ENCODE measurements around the gene RNF157.

Gene RNF157

DNA sequence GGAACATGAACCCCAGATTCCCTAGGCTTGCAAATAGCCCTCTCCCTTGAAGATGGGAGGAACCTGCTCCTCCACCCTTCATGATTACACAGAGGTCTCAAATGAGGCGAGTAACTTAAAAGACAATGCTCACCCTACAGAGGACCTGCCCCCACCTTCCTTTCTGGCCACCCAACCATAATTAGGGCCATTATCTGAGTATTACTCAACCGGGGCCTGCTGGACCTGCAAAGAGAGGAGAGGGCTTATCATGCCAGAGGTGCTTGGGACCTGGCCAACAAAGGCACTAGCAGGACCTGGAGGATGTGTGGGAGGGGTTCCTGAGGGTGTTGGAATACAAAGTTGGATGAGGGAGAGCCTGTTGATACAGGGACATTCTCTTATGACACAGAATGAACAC lies 42.4 kb downstream of the RNF157 start:
- CTCF ChIA-PET, result interaction anchor here (0.7 to 1.3 kb wide), 5 partner anchors 8 to 192 kb away, joined by 3 to 5 read pairs (median 4); no protein-coding TSS in a partner anchor
- H3K9me3 ChIP-seq (ENCODE audit: control insufficient read depth, insufficient read depth, low read depth, low read length), result no peaks in the 10 kb centered on the region
- no peak overlapping the region for H3K4me3 ChIP-seq (ENCODE audit: low read depth, low read length)
- H3K36me3 ChIP-seq (ENCODE audit: control insufficient read depth in 2 of 2, insufficient read depth in 1 of 2, low read length in 2 of 2), result peaks cover 4 to 11% of the 10 kb centered on the region in 2 experiments; a peak in 1 of 3 replicates
- H3K27ac ChIP-seq (ENCODE audit: extremely low read depth, low read depth, low read length), result no peak overlapping the region
- peaks cover 5% of the 10 kb centered on the region for H3K4me1 ChIP-seq (ENCODE audit: control insufficient read depth, insufficient read depth, low read length)
- POLR2A ChIA-PET, result interaction anchor here (0.6 kb wide), 1 partner anchor 133 kb away, joined by 6 read pairs; no protein-coding TSS in a partner anchor
- TF ChIP-seq SCRT2 (tag by site-specific recombination; IDR thresholded peaks at IDR 0.05) (peak; percentile 37; the same call in 1 of the 2 replicates), ZNF610 (tag by site-specific recombination; IDR thresholded peaks at IDR 0.05; ENCODE audit: borderline replicate concordance) (no peak), ELK4 (IDR thresholded peaks at IDR 0.05; ENCODE audit: borderline replicate concordance, low read depth, low read length) (no peak), KLF17 (tag by site-specific recombination; IDR thresholded peaks at IDR 0.05) (0 out of 2 replicates have a peak, but pooled peaks have one; percentile 34), ZFHX2 (tag by site-specific recombination; conservative IDR thresholded peaks at IDR 0.05) (peak; percentile 83), ZNF558 (tag by site-specific recombination; IDR thresholded peaks at IDR 0.05) (no peak), EGR2 (tag by site-specific recombination; IDR thresholded peaks at IDR 0.05; ENCODE audit: low read depth) (peak; percentile 69)

- Histone ChIP-seq H3K36me3 (ENCODE audit: control insufficient read depth in 2 of 2, insufficient read depth in 1 of 2, low read length in 2 of 2) (peaks cover 4 to 11% of the 10 kb centered on the region in 2 experiments; a peak in 1 of 3 replicates), H3K27ac (ENCODE audit: extremely low read depth, low read depth, low read length) (no peak overlapping the region), H3K4me3 (ENCODE audit: low read depth, low read length) (no peak overlapping the region), H3K9me3 (ENCODE audit: control insufficient read depth, insufficient read depth, low read depth, low read length) (no peaks in the 10 kb centered on the region), H3K4me1 (ENCODE audit: control insufficient read depth, insufficient read depth, low read length) (peaks cover 8% of the 10 kb centered on the region)
- no peak for TF ChIP-seq ZNF639 (tag by site-specific recombination; IDR thresholded peaks at IDR 0.05)
- no peak for TF ChIP-seq ZNF580 (tag by site-specific recombination; IDR thresholded peaks at IDR 0.05)
- no peak for TF ChIP-seq PRDM1 (tag by site-specific recombination; IDR thresholded peaks at IDR 0.05)
- no peak for TF ChIP-seq ZNF302 (tag by site-specific recombination; IDR thresholded peaks at IDR 0.05; ENCODE audit: low read depth)
- no peak for TF ChIP-seq KLF8 (tag by site-specific recombination; IDR thresholded peaks at IDR 0.05)
- no peak for TF ChIP-seq ZNF654 (tag by site-specific recombination; IDR thresholded peaks at IDR 0.05; ENCODE audit: low read depth)
- TF ChIP-seq ZNF169 (tag by site-specific recombination; IDR thresholded peaks at IDR 0.05), result no peak
- no peak for TF ChIP-seq GFI1B (tag by site-specific recombination; IDR thresholded peaks at IDR 0.05)
- TF ChIP-seq ZNF335 (tag by site-specific recombination; conservative IDR thresholded peaks at IDR 0.05), result no peak
- no peak for TF ChIP-seq ELK4 (IDR thresholded peaks at IDR 0.05; ENCODE audit: borderline replicate concordance, low read depth, low read length)
- TF ChIP-seq ZNF37A (tag by site-specific recombination; IDR thresholded peaks at IDR 0.05), result no peak
- no peak for TF ChIP-seq ZNF184 (tag by site-specific recombination; IDR thresholded peaks at IDR 0.05)
- no peak for TF ChIP-seq ZNF416 (tag by site-specific recombination; IDR thresholded peaks at IDR 0.05)
- no peak for TF ChIP-seq SP7 (tag by site-specific recombination; IDR thresholded peaks at IDR 0.05)
- no peak for TF ChIP-seq ZNF501 (tag by site-specific recombination; IDR thresholded peaks at IDR 0.05)
- TF ChIP-seq ZNF266 (tag by site-specific recombination; IDR thresholded peaks at IDR 0.05; ENCODE audit: low read depth), result no peak
- POLR2A ChIA-PET, result interaction anchor here (0.6 kb wide), 3 partner anchors 19 to 764 kb away, joined by 4 to 5 read pairs (median 4); no protein-coding TSS in a partner anchor
- CTCF ChIA-PET, result interaction anchor here (0.6 to 2.5 kb wide), 6 partner anchors 15 to 212 kb away, joined by 3 to 14 read pairs (median 4); no protein-coding TSS in a partner anchor
Observed at GRCh38 chr17:76196675-76197074, 43.6 kb downstream of the RNF157 start.

All from HEK293 (cell line).